H1 (cell line): ENCODE data around the gene HINT3. TPM values are rescaled to one million over a fixed set of nuclear protein-coding genes. Genes with fewer than 3 reads are reported as not detected.

Experiments
- KDM1A ChIP-seq: fragments of 200-600, 300-600 bp; sonication (generic); IDR thresholded peaks from 2 replicates; pipeline ENCODE4 v1.7.1; 2016; ENCODE audit warnings: mild to moderate bottlenecking, low read length, borderline replicate concordance
- SIN3A ChIP-seq, 2 experiments: IDR thresholded peaks in 1 of 2; conservative IDR thresholded peaks in 1 of 2; 2 replicates each; pipeline ENCODE4 v1.6.1; 2011 to 2012; ENCODE audit warnings: low read length in 2 of 2, improper control_type of control experiment in 1 of 2, low read depth in 1 of 2, mild to moderate bottlenecking in 1 of 2
- USF2 ChIP-seq: IDR thresholded peaks from 2 replicates; pipeline ENCODE4 v1.6.1; 2011; ENCODE audit warnings: low read length, improper control_type of control experiment
- polyA plus RNA-seq, 7 experiments: library from polyadenylated mRNA; depleted of rRNA in 3 of 7; stranded (reverse) in 5 of 7; unstranded in 2 of 7; fragments of >200 nt in 5 of 7; fragments of 200-250 nt in 2 of 7; gene quantifications; 1 replicate in 5 of 7; 2 replicates in 1 of 7; 4 replicates in 1 of 7; pipeline versions ENCODE4 v1.2.1 to v1.2.3, GENCODE V29; 2011 to 2013; ENCODE audit warnings: missing spikeins in 2 of 7, mixed read lengths in 2 of 7
- total RNA-seq: library from RNA; stranded (reverse); fragmentation: NEBNext Ultra II Directional; extraction: Animal tissue kit (Norgen Biotek cat#: 25700); gene quantifications from 2 replicates; pipeline ENCODE4 v1.2.1, GENCODE V29; 2021

Gene HINT3
- total and polyA plus RNA-seq, 2 of the 8 experiments (the other 6 are each of a cell fraction or from before 2014, with no cell fraction given) = 1.2 to 7.8 TPM

- no peak for TF ChIP-seq USF2
- no peak for TF ChIP-seq SIN3A (conservative IDR thresholded peaks at IDR 0.05 in 1 of 2, IDR thresholded peaks at IDR 0.05 in 1 of 2; ENCODE audit: low read depth in 1 of 2, low read length in 2 of 2)
- TF ChIP-seq KDM1A = no peak
- TF ChIP-seq, all 59 proteins: peak for 0
Measured at GRCh38 chr6:125962900-125963497, 6.4 kb downstream of the HINT3 start (continued).
